ENCODE data around the gene ARHGEF38.
A peak's percentile ranks its signal among the peaks of the same experiment; 100 is the strongest.

ARHGEF38 gene

GRCh38 chr4:105631818-105632400, 79.5 kb downstream of the ARHGEF38 start:
- no peak for TF ChIP-seq CTCF (conservative IDR thresholded peaks at IDR 0.05; ENCODE audit: low read depth, low read length)
- no peak for DNase-seq (ENCODE audit: low read depth)
- no peak overlapping the region for H3K4me3 ChIP-seq (ENCODE audit: low read depth, low read length)

GRCh38 chr4:105632599-105632998, 80.2 kb downstream of the ARHGEF38 start:
- DNase-seq (ENCODE audit: low read depth) = no peak
- TF ChIP-seq CTCF (conservative IDR thresholded peaks at IDR 0.05; ENCODE audit: low read depth, low read length) = no peak
- no peak overlapping the region for H3K4me3 ChIP-seq (ENCODE audit: low read depth, low read length)

GRCh38 chr4:105633241-105633640, 80.8 kb downstream of the ARHGEF38 start:
- H3K4me3 ChIP-seq (ENCODE audit: low read depth, low read length) = no peak overlapping the region
- no peak for TF ChIP-seq CTCF (conservative IDR thresholded peaks at IDR 0.05; ENCODE audit: low read depth, low read length)
- DNase-seq (ENCODE audit: low read depth) = no peak

- no peak for TF ChIP-seq CTCF (conservative IDR thresholded peaks at IDR 0.05; ENCODE audit: low read depth, low read length)
- no peak for DNase-seq (ENCODE audit: low read depth)
- no peak overlapping the region for H3K4me3 ChIP-seq (ENCODE audit: low read depth, low read length)
These were observed 82.1 kb downstream of the ARHGEF38 start for GRCh38 chr4:105634402-105635080.

- DNase-seq (ENCODE audit: low read depth) = peak; percentile 86
- no peak overlapping the region for H3K4me3 ChIP-seq (ENCODE audit: low read depth, low read length)
- TF ChIP-seq CTCF (conservative IDR thresholded peaks at IDR 0.05; ENCODE audit: low read depth, low read length) = no peak
These were observed 85.2 kb downstream of the ARHGEF38 start for GRCh38 chr4:105637408-105638176.

GRCh38 chr4:105641845-105642244, 89.4 kb downstream of the ARHGEF38 start:
- no peak overlapping the region for H3K4me3 ChIP-seq (ENCODE audit: low read depth, low read length)
- no peak for TF ChIP-seq CTCF (conservative IDR thresholded peaks at IDR 0.05; ENCODE audit: low read depth, low read length)
- no peak for DNase-seq (ENCODE audit: low read depth)
